SHP77 treated with DMSO at 0.1 percent for 48 hours (cell line): ENCODE data around the gene S100A16.
"Not testable (repeated sequence)": the region's sequence is repeated elsewhere in the genome, so short reads cannot be mapped to it uniquely, and the experiment has no call there.

Experiments used
- DNase-seq: peaks from one replicate; lab custom pipeline; 2025; lab: John Stamatoyannopoulos, UW

S100A16 gene

DNA sequence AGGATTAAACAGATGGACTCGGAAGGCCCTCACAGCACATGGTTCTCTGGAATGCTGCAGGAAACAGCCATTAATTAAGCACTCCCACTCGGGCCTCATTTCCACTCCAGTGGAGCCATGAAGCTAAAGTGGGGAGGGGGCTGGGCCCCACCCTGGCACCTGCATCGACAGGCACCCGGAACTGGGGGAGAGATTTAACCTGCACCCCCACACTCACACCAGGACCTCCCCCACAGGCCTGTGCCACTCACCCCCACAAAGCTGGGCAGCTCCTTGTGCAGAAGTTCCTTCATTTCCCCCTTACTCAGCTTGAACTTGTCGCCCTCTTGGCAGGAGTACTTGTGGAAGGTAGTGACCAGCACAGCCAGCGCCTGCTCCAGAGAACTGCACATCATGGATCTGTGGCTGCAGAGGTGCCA, 49.4 kb downstream of the S100A16 start:
- no peak for DNase-seq

DNA sequence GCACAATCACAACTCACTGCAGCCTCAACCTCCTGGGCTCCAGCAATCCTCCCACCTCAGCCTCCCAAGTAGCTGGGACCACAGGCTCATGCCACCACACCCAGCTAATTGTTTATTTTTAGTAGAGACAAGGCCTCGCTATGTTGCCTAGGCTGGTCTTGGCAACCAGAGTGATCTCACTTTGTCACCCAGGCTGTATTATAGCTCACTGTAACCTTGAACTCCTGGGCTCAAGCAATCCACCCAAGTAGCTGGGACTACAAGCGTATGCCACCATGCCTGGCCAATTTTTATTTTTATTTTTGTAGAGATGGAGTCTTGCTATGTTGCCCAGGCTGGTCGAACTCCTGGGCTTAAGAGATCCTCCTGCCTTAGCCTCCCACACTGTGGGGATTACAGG, 50.9 kb downstream of the S100A16 start:
- DNase-seq: not testable (repeated sequence)

DNA sequence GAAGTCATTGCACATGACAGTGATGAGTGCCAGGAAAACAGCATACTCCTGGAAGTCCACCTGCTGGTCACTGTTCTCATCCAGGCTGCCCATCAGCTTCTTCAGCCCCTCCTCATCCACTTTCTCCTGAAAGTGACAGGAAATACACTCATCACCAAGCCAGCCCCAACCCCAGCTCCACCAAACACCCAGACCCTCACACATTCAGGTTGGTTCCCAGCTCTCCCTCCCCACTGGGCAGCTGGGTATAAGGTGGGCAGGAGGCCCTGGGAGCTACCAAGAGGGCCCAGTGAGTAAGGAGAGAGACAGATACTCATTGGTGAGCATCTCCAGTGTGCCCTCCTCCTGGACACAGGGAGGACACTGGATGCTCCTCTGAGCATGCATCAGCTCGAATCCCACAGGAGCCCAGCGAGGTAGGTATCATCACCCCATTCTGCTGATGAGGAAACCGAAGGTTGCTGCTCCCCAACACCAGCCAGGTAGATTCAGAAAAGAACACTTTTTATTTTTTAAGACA, 51.4 kb downstream of the S100A16 start:
- DNase-seq: no peak

DNA sequence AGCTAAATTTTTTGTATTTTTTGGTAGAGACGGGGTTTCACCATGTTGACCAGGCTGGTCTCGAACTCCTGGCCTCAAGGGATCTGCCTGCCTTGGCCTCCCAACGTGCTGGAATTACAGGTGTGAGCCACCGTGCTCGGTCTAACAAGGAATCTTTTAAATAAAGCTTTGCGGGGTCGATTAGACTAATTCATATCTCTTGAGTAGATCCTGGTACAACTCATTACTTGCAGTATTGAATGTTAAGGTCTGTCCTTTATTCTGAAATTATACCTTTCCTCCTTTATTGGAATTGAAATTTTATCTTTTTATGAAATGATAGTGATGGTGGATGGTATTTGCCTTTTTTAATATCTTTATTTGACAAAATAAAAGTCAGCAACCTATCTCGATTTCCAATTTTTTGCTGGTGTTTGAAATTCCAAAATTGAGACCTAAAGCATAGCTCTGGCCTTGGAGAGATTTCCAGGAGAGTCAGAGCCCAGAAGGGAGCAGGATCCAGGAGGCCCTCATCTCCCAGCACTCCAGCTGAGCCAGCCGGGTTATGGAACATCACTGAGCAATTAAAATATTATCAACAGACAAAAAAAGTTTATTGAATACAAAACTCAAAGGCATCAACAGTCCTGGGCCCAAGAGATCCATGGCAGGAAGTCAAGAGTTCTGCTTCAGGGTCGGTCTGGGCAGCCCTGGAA, 52.0 kb downstream of the S100A16 start:
- no peak for DNase-seq

DNA sequence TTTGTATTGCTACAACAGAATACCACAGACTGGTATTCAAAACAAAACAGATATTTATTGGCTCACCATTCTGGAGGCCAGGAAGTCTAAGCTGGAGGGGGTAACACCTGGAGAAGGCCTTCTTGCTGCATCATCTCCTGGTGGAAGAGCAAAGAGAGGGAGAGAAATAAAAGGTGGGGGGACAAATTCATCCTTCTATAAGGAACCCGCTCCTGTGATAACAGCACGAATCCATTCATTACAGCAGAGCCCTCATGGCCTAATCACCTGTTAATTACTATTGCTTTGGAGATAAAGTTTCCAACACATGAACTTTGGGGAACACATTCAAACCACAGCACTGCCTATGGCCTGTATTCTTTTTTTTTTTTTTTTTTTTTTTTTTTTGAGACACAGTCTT, 52.7 kb downstream of the S100A16 start:
- DNase-seq: no peak

DNA sequence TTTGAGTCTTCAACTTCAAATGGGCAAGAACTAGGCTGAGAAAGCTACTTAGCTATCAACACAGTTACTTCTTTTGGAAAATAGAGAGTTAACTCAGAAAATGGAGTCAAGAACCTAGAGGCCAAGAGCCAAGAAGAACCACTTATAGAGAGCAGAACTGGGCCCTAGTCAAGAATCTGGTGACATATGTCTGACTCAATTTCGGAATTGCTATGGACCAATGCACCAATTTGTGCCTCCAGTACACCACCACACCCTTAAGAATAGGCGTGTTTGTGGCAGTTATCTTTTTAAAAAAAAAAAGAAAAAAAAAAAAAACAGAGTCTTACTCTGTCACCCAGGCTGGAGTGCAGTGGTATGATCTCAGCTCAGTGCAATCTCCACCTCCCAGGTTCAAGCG, 55.1 kb downstream of the S100A16 start:
- DNase-seq: no peak
